Prostate gland (tissue), 2 donors: ENCODE measurements around the gene ATRN. TPM values are rescaled to one million over a fixed set of nuclear protein-coding genes. Genes with fewer than 3 reads are reported as not detected.
"Not testable (repeated sequence)": the region's sequence is repeated elsewhere in the genome, so short reads cannot be mapped to it uniquely, and the experiment has no call there.

ENCODE experiments used
- DNase-seq: peaks from one replicate; pipeline ENCODE4 v3.0.0-alpha.2; 2019; ENCODE audit warnings: low spot score
- H3K27ac ChIP-seq, 2 donors: fragments of 200-600 bp; sonication (generic); 2 replicates each; pipeline ENCODE4 v1.5.1; 2017 to 2019
- H3K27me3 ChIP-seq: fragments of 200-600 bp; sonication (generic); replicated peaks from 2 replicates; pipeline ENCODE4 v1.5.1; 2019; ENCODE audit not compliant: insufficient read depth
- H3K36me3 ChIP-seq, 2 donors: fragments of 200-600 bp; sonication (generic); 1 replicate in 1 of 2; 2 replicates in 1 of 2; pipeline versions ENCODE4 v1.5.1 to v1.8.1; 2017 to 2019
- H3K4me1 ChIP-seq: fragments of 200-600 bp; sonication (generic); replicated peaks from 2 replicates; pipeline ENCODE4 v1.5.1; 2019
- H3K4me3 ChIP-seq, 2 donors: fragments of 200-600 bp; sonication (generic); 2 replicates each; pipeline ENCODE4 v1.5.1; 2017 to 2019
- H3K9me3 ChIP-seq: fragments of 200-600 bp; sonication (generic); 2 replicates; pipeline ENCODE4 v1.5.1; 2017
- CTCF ChIP-seq, 4 experiments: fragments of 200-600 bp in 2 of 4; fragments of 450-650 bp in 2 of 4; sonication (generic) in 2 of 4; IDR thresholded peaks; 1 replicate in 3 of 4; 2 replicates in 1 of 4; pipeline ENCODE4 v1.5.1; 2016 to 2019; ENCODE audit warnings: antibody characterized with exemption in 4 of 4, mild to moderate bottlenecking in 2 of 4, moderate library complexity in 2 of 4
- POLR2A ChIP-seq: fragments of 450-650 bp; IDR thresholded peaks from one replicate; pipeline ENCODE4 v1.6.1; 2016; ENCODE audit warnings: antibody characterized with exemption, mild to moderate bottlenecking
- POLR2AphosphoS5 ChIP-seq: sonication (generic); formaldehyde crosslinking; IDR thresholded peaks from one replicate; pipeline ENCODE4 v1.6.1; 2017; ENCODE audit warnings: antibody characterized with exemption
- WGBS: methylation state at CpG from one replicate; pipeline ENCODE4 v1.1.5; 2018; 5-methylcytosine and 5-hydroxymethylcytosine counted together
- intact Hi-C: fragments of 100-400 bp; cut with DNase I; formaldehyde crosslinking; loops from one replicate; pipeline ENCODE4 v1.14.2; 2022
- total RNA-seq, 2 donors: library from RNA; depleted of rRNA; stranded (reverse); fragments of >200 nt; gene quantifications; one replicate each; pipeline ENCODE4 v1.1.0, GENCODE V29; 2016

Gene ATRN
- total RNA-seq, 2 donors from 2014 or later: 34.6 to 38.1 TPM

GRCh38 chr20:3532089-3532615, 61.3 kb downstream of the ATRN start:
- Histone ChIP-seq H3K4me1 (no peaks in the 10 kb centered on the region), H3K36me3 (no peaks in the 10 kb centered on the region), H3K4me3 (no peak overlapping the region), H3K27me3 (no peaks in the 10 kb centered on the region), H3K9me3 (no peaks in the 10 kb centered on the region), H3K27ac (no peak overlapping the region)
- intact Hi-C loops: no loop called here
- TF ChIP-seq CTCF (IDR thresholded peaks at IDR 0.05) (no peak), POLR2A (no peak), POLR2AphosphoS5 (no peak)
- DNase-seq: no peak
- WGBS: 43% methylated on average over 3 of the region's 3 CpGs

GRCh38 chr20:3537733-3538132, 66.9 kb downstream of the ATRN start:
- H3K27me3 ChIP-seq, DNase-seq, intact Hi-C loops, H3K27ac ChIP-seq, H3K4me1 ChIP-seq, H3K9me3 ChIP-seq, H3K36me3 ChIP-seq, H3K4me3 ChIP-seq: not testable (repeated sequence)
- WGBS: 96% methylated on average over 1 of the region's 1 CpG

GRCh38 chr20:3539311-3540107, 68.7 kb downstream of the ATRN start:
- no peak for TF ChIP-seq CTCF (IDR thresholded peaks at IDR 0.05)
- TF ChIP-seq POLR2AphosphoS5: no peak
- no peak for TF ChIP-seq POLR2A
- Histone ChIP-seq H3K36me3 (no peaks in the 10 kb centered on the region), H3K4me1 (no peaks in the 10 kb centered on the region), H3K27ac (no peak overlapping the region), H3K9me3 (no peaks in the 10 kb centered on the region), H3K4me3 (no peak overlapping the region), H3K27me3 (no peaks in the 10 kb centered on the region)
- 61% methylated on average over 3 of the region's 3 CpGs for WGBS
- intact Hi-C loops: no loop called here
- DNase-seq: no peak

GRCh38 chr20:3541887-3542721, 71.3 kb downstream of the ATRN start:
- WGBS: 85% methylated on average over 5 of the region's 5 CpGs
- Histone ChIP-seq H3K27me3 (no peaks in the 10 kb centered on the region), H3K4me1 (no peaks in the 10 kb centered on the region), H3K9me3 (no peaks in the 10 kb centered on the region), H3K27ac (no peak overlapping the region), H3K36me3 (no peaks in the 10 kb centered on the region), H3K4me3 (no peak overlapping the region)
- intact Hi-C loops: no loop called here
- TF ChIP-seq CTCF (IDR thresholded peaks at IDR 0.05) (no peak), POLR2A (no peak), POLR2AphosphoS5 (no peak)
- DNase-seq: no peak

GRCh38 chr20:3543901-3544507, 73.2 kb downstream of the ATRN start:
- Histone ChIP-seq H3K4me1 (no peaks in the 10 kb centered on the region), H3K27me3 (no peaks in the 10 kb centered on the region), H3K27ac (no peak overlapping the region), H3K9me3 (no peaks in the 10 kb centered on the region), H3K36me3 (no peaks in the 10 kb centered on the region), H3K4me3 (no peak overlapping the region)
- intact Hi-C loops: no loop called here
- TF ChIP-seq CTCF (IDR thresholded peaks at IDR 0.05) (no peak), POLR2A (no peak), POLR2AphosphoS5 (no peak)
- WGBS: 81% methylated on average over 6 of the region's 6 CpGs
- no peak for DNase-seq
